ENCODE data around the gene ZNF417. TPM values are rescaled to one million over a fixed set of nuclear protein-coding genes. Genes with fewer than 3 reads are reported as not detected.

The ZNF417 gene
- total and polyA plus RNA-seq, 2 of the 13 experiments (the other 11 are each of a cell fraction or from before 2014, with no cell fraction given) = 2.9 to 13.7 TPM

- TF ChIP-seq MYC (CRISPR knock-in tag; IDR thresholded peaks at IDR 0.05; ENCODE audit: borderline replicate concordance) (peak; percentile 63; the same call in 1 of the 2 replicates), SIN3A (IDR thresholded peaks at IDR 0.05; ENCODE audit: borderline replicate concordance, low read depth, low read length) (peak; percentile 89; the same call in 1 of the 2 replicates), ZNF674 (CRISPR knock-in tag; IDR thresholded peaks at IDR 0.05; ENCODE audit: low read depth) (no peak), DDIT3 (CRISPR knock-in tag; IDR thresholded peaks at IDR 0.05) (no peak), ZNF780A (CRISPR knock-in tag; IDR thresholded peaks at IDR 0.05) (no peak), ZKSCAN8 (CRISPR knock-in tag; IDR thresholded peaks at IDR 0.05; ENCODE audit: borderline replicate concordance) (0 out of 2 replicates have a peak, but pooled peaks have one; percentile 56), RBAK (CRISPR knock-in tag; IDR thresholded peaks at IDR 0.05) (no peak), FIP1L1 (IDR thresholded peaks at IDR 0.05; ENCODE audit: borderline replicate concordance, insufficient read depth, low read depth, low read length) (no peak), ZFX (CRISPR knock-in tag; IDR thresholded peaks at IDR 0.05; ENCODE audit: low read depth) (peak; percentile 75; the same call in 1 of the 2 replicates), SNRNP70 (IDR thresholded peaks at IDR 0.05; ENCODE audit: low read depth, low read length) (no peak), CERS6 (CRISPR knock-in tag; IDR thresholded peaks at IDR 0.05) (no peak), ZKSCAN1 (IDR thresholded peaks at IDR 0.05; ENCODE audit: low read length) (no peak), SAFB2 (CRISPR knock-in tag; IDR thresholded peaks at IDR 0.05; ENCODE audit: borderline replicate concordance, low read depth) (no peak), ZNF768 (CRISPR knock-in tag; IDR thresholded peaks at IDR 0.05) (peak; percentile 67; the same call in 1 of the 2 replicates), ZBTB20 (CRISPR knock-in tag; IDR thresholded peaks at IDR 0.05; ENCODE audit: borderline replicate concordance, low read depth) (no peak; the same call in 1 of the 2 replicates), NR3C1 (CRISPR knock-in tag; IDR thresholded peaks at IDR 0.05) (no peak), ZNF3 (CRISPR knock-in tag; IDR thresholded peaks at IDR 0.05) (no peak), MLLT10 (CRISPR knock-in tag; IDR thresholded peaks at IDR 0.05) (no peak), CSRNP2 (CRISPR knock-in tag; conservative IDR thresholded peaks at IDR 0.05; ENCODE audit: low read depth) (no peak), NFYB (CRISPR knock-in tag; IDR thresholded peaks at IDR 0.05) (peak; percentile 83), HNRNPK (IDR thresholded peaks at IDR 0.05; ENCODE audit: low read depth, low read length, poor library complexity, severe bottlenecking) (no peak), ATF4 (CRISPR knock-in tag; IDR thresholded peaks at IDR 0.05) (no peak), ZNF382 (CRISPR knock-in tag; IDR thresholded peaks at IDR 0.05; ENCODE audit: borderline replicate concordance) (no peak), KLF16 (CRISPR knock-in tag; IDR thresholded peaks at IDR 0.05) (peak in 1 of 2 experiments; percentile 89; a peak in 2 of 4 replicates), AHR (CRISPR knock-in tag; IDR thresholded peaks at IDR 0.05) (peak; percentile 79; the same call in 1 of the 2 replicates), ZKSCAN5 (CRISPR knock-in tag; IDR thresholded peaks at IDR 0.05) (no peak), RBFOX2 (IDR thresholded peaks at IDR 0.05; ENCODE audit: low read depth, low read length) (peak; percentile 66; the same call in 1 of the 2 replicates), ZBTB1 (CRISPR knock-in tag; IDR thresholded peaks at IDR 0.05; ENCODE audit: borderline replicate concordance) (no peak)
These were observed 31.2 kb upstream of the ZNF417 start, which contains the start of gene ZNF256 (continued) for GRCh38 chr19:57947419-57948134.

All from HepG2 (cell line).